ENCODE measurements around the gene NR2F1. TPM values are rescaled to one million over a fixed set of nuclear protein-coding genes. Genes with fewer than 3 reads are reported as not detected.

Gene NR2F1
- polyA plus RNA-seq, 1 donor from 2014 or later: 2.1 TPM

- no peaks in the 10 kb centered on the region for H3K79me2 ChIP-seq (replicated peaks; ENCODE audit: insufficient read depth, low read length)
- no peaks in the 10 kb centered on the region for H3K36me3 ChIP-seq (ENCODE audit: insufficient read depth, low read length)
- no peaks in the 10 kb centered on the region for H3F3A ChIP-seq (ENCODE audit: insufficient read depth, low read length, poor library complexity, severe bottlenecking)
- no peak overlapping the region for H3K27ac ChIP-seq (ENCODE audit: low read length)
- H3K27me3 ChIP-seq (ENCODE audit: insufficient read depth, low read depth, low read length): peaks cover 96% of the 10 kb centered on the region
- H3K4me3 ChIP-seq (ENCODE audit: low read length): no peak overlapping the region
- H3K9ac ChIP-seq (ENCODE audit: low read length): no peak overlapping the region
- H3K9me3 ChIP-seq (ENCODE audit: low read length): peaks cover 18% of the 10 kb centered on the region
- TF ChIP-seq TAF1 (IDR thresholded peaks at IDR 0.05; ENCODE audit: low read depth) (no peak), MXI1 (conservative IDR thresholded peaks at IDR 0.05; ENCODE audit: poor library complexity, severe bottlenecking) (no peak), POLR2AphosphoS5 (IDR thresholded peaks at IDR 0.05) (no peak), RAD21 (conservative IDR thresholded peaks at IDR 0.05) (no peak), EP300 (conservative IDR thresholded peaks at IDR 0.05; ENCODE audit: poor library complexity, severe bottlenecking) (no peak), SMC3 (conservative IDR thresholded peaks at IDR 0.05; ENCODE audit: poor library complexity) (no peak), EZH2 (IDR thresholded peaks at IDR 0.05; ENCODE audit: borderline replicate concordance, insufficient read depth, low read length, poor library complexity, severe bottlenecking) (no peak)
- TF ChIP-seq, protein P1, sequence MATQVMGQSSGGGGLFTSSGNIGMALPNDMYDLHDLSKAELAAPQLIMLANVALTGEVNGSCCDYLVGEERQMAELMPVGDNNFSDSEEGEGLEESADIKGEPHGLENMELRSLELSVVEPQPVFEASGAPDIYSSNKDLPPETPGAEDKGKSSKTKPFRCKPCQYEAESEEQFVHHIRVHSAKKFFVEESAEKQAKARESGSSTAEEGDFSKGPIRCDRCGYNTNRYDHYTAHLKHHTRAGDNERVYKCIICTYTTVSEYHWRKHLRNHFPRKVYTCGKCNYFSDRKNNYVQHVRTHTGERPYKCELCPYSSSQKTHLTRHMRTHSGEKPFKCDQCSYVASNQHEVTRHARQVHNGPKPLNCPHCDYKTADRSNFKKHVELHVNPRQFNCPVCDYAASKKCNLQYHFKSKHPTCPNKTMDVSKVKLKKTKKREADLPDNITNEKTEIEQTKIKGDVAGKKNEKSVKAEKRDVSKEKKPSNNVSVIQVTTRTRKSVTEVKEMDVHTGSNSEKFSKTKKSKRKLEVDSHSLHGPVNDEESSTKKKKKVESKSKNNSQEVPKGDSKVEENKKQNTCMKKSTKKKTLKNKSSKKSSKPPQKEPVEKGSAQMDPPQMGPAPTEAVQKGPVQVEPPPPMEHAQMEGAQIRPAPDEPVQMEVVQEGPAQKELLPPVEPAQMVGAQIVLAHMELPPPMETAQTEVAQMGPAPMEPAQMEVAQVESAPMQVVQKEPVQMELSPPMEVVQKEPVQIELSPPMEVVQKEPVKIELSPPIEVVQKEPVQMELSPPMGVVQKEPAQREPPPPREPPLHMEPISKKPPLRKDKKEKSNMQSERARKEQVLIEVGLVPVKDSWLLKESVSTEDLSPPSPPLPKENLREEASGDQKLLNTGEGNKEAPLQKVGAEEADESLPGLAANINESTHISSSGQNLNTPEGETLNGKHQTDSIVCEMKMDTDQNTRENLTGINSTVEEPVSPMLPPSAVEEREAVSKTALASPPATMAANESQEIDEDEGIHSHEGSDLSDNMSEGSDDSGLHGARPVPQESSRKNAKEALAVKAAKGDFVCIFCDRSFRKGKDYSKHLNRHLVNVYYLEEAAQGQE (IDR thresholded peaks at IDR 0.05; ENCODE audit: borderline replicate concordance): no peak
- TF ChIP-seq, protein P2, sequence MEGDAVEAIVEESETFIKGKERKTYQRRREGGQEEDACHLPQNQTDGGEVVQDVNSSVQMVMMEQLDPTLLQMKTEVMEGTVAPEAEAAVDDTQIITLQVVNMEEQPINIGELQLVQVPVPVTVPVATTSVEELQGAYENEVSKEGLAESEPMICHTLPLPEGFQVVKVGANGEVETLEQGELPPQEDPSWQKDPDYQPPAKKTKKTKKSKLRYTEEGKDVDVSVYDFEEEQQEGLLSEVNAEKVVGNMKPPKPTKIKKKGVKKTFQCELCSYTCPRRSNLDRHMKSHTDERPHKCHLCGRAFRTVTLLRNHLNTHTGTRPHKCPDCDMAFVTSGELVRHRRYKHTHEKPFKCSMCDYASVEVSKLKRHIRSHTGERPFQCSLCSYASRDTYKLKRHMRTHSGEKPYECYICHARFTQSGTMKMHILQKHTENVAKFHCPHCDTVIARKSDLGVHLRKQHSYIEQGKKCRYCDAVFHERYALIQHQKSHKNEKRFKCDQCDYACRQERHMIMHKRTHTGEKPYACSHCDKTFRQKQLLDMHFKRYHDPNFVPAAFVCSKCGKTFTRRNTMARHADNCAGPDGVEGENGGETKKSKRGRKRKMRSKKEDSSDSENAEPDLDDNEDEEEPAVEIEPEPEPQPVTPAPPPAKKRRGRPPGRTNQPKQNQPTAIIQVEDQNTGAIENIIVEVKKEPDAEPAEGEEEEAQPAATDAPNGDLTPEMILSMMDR (IDR thresholded peaks at IDR 0.05; ENCODE audit: poor library complexity, severe bottlenecking): no peak
- H3K4me2 ChIP-seq (ENCODE audit: low read length): no peak overlapping the region
- no peaks in the 10 kb centered on the region for H4K20me1 ChIP-seq (ENCODE audit: insufficient read depth)
- H2AFZ ChIP-seq (ENCODE audit: low read depth, low read length): no peak overlapping the region
- no peaks in the 10 kb centered on the region for H3K9me2 ChIP-seq (ENCODE audit: insufficient read depth, low read length)
These were observed 7.5 kb downstream of the NR2F1 start for GRCh38 chr5:93590493-93590892.

DNA sequence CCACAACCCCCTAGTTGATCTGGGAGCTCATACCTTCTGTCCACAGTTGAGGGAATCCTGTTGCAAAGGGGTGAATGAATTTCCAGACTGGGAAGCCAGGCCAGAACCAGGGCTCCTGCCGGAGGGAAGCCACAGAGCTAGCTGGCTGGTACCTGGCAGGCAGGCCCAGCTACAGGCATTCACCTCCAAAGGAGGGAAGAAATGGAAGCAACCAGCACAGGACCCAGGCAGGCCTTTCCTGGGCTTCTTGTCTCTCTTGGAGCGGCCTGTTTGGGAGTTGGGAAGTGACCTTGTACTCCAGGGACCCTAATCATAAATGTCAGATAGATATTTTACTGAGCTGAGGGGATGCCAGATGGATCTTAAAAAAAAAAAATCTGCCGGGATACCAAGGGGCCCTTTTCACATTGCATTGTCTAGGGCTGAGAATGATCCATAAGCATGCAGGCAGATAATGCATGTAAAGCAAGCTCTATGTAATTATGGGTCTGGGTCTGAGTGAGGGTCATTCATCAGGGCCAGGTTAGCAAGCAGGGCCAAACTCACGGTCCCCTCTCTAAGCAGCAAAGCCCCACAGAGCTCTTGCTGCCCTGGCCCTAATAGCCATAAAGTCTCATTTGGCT, 8.4 kb downstream of the NR2F1 start:
- no peak overlapping the region for H3K4me2 ChIP-seq (ENCODE audit: low read length)
- H3K27me3 ChIP-seq (ENCODE audit: insufficient read depth, low read depth, low read length): peaks cover 96% of the 10 kb centered on the region
- H2AFZ ChIP-seq (ENCODE audit: low read depth, low read length): no peak overlapping the region
- no peak overlapping the region for H3K4me3 ChIP-seq (ENCODE audit: low read length)
- no peaks in the 10 kb centered on the region for H3K79me2 ChIP-seq (replicated peaks; ENCODE audit: insufficient read depth, low read length)
- TF ChIP-seq POLR2AphosphoS5 (IDR thresholded peaks at IDR 0.05) (no peak), EZH2 (IDR thresholded peaks at IDR 0.05; ENCODE audit: borderline replicate concordance, insufficient read depth, low read length, poor library complexity, severe bottlenecking) (no peak), MXI1 (conservative IDR thresholded peaks at IDR 0.05; ENCODE audit: poor library complexity, severe bottlenecking) (no peak), EP300 (conservative IDR thresholded peaks at IDR 0.05; ENCODE audit: poor library complexity, severe bottlenecking) (no peak), RAD21 (conservative IDR thresholded peaks at IDR 0.05) (no peak), SMC3 (conservative IDR thresholded peaks at IDR 0.05; ENCODE audit: poor library complexity) (no peak), TAF1 (IDR thresholded peaks at IDR 0.05; ENCODE audit: low read depth) (no peak)
- TF ChIP-seq, protein P2 (IDR thresholded peaks at IDR 0.05; ENCODE audit: poor library complexity, severe bottlenecking): no peak
- TF ChIP-seq, protein P1 (IDR thresholded peaks at IDR 0.05; ENCODE audit: borderline replicate concordance): no peak
- H3K9me2 ChIP-seq (ENCODE audit: insufficient read depth, low read length): no peaks in the 10 kb centered on the region
- H3K9me3 ChIP-seq (ENCODE audit: low read length): peaks cover 22% of the 10 kb centered on the region
- H4K20me1 ChIP-seq (ENCODE audit: insufficient read depth): no peaks in the 10 kb centered on the region
- H3F3A ChIP-seq (ENCODE audit: insufficient read depth, low read length, poor library complexity, severe bottlenecking): no peaks in the 10 kb centered on the region
- H3K9ac ChIP-seq (ENCODE audit: low read length): no peak overlapping the region
- H3K36me3 ChIP-seq (ENCODE audit: insufficient read depth, low read length): no peaks in the 10 kb centered on the region
- no peak overlapping the region for H3K27ac ChIP-seq (ENCODE audit: low read length)
